OCI-LY1 (cell line): ENCODE results near the gene GNG7.

Experiments used
- CTCF ChIP-seq: fragments of 200-600 bp; sonication (generic), shearing (Covaris generic); IDR thresholded peaks from 2 replicates; pipeline ENCODE4 v1.5.1; 2017; ENCODE audit warnings: mild to moderate bottlenecking, antibody characterized with exemption, low read length, moderate library complexity, mixed read lengths
- EZH2 ChIP-seq: fragments of 200-600 bp; sonication (generic), shearing (Covaris generic); IDR thresholded peaks from 2 replicates; pipeline ENCODE4 v1.8.0; 2017; ENCODE audit warnings: borderline replicate concordance, mixed run types, mild to moderate bottlenecking, antibody characterized with exemption, low read length, moderate library complexity, mixed read lengths

DNA sequence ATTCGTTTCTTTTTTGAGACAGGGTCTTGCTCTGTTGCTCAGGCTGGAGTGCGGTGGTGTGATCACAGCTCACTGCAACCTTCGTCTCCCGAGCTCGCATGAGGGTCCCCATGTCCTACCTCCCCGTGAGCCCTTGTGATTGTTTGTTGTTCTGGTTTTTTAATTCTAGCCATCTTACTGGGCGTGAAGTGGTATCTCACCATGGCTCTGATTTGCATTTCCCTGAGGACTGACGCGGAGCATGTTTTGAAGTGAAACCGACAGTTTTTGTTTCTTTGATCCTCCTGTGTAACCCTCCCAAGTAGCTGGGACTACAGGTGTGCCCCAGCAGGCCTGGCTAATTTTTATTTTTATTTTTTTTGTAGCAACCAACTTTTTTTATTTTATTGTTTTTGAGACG is 21.7 kb downstream of the GNG7 start:
- TF ChIP-seq CTCF = no peak
- no peak for TF ChIP-seq EZH2
